B cell (primary cell): ENCODE results near the gene MED25. TPM values are rescaled to one million over a fixed set of nuclear protein-coding genes. Genes with fewer than 3 reads are reported as not detected.

ENCODE experiments used
- ATAC-seq: fragments of 200-7000 bp; cut with Tn5 transposase; one replicate; pipeline ENCODE4 v1.10.0; 2021; ENCODE audit warnings: low read depth, mild to moderate bottlenecking, moderate number of reproducible peaks, moderate library complexity
- CTCF ChIA-PET: fragments of 350-600 bp; sonication (Branson Sonifier 250); formaldehyde crosslinking; loops from one replicate; lab custom pipeline; 2021; ENCODE audit warnings: antibody characterized with exemption, inconsistent platforms; lab: Charles Lee
- POLR2A ChIA-PET: fragments of 350-600 bp; sonication (Branson Sonifier 250); formaldehyde crosslinking; loops from one replicate; lab custom pipeline; 2021; ENCODE audit warnings: antibody characterized with exemption; lab: Charles Lee
- DNase-seq: peaks from one replicate; pipeline ENCODE4 v3.0.0; 2013
- H2AFZ ChIP-seq: 2 replicates; pipeline ENCODE4 v1.6.1; 2012; ENCODE audit warnings: mild to moderate bottlenecking, low read depth, low read length; ENCODE audit not compliant: insufficient read depth, poor library complexity, severe bottlenecking
- H3K27ac ChIP-seq, 2 donors: 1 replicate in 1 of 2; 2 replicates in 1 of 2; pipeline ENCODE4 v1.5.1; 2012 to 2013; ENCODE audit warnings: low read length in 2 of 2, mild to moderate bottlenecking in 2 of 2, moderate library complexity in 1 of 2
- H3K27me3 ChIP-seq, 4 experiments: fragments of 200-600 bp in 1 of 4; sonication (generic) in 1 of 4; replicated peaks in 1 of 4; 1 replicate in 2 of 4; 2 replicates in 2 of 4; pipeline versions ENCODE4 v1.6.1 to v1.7.0; 2013 to 2016; ENCODE audit warnings: low read length in 3 of 4, mild to moderate bottlenecking in 2 of 4, mixed read lengths in 1 of 4, moderate library complexity in 1 of 4; ENCODE audit not compliant: insufficient read depth in 4 of 4, control insufficient read depth in 3 of 4; ENCODE audit errors: control extremely low read depth in 1 of 4
- H3K36me3 ChIP-seq, 2 experiments: replicated peaks in 1 of 2; 1 replicate in 1 of 2; 2 replicates in 1 of 2; pipeline versions ENCODE4 v1.6.1 to v1.7.1; 2013; ENCODE audit warnings: low read length in 1 of 2; ENCODE audit not compliant: insufficient read depth in 2 of 2, control insufficient read depth in 1 of 2; ENCODE audit errors: control extremely low read depth in 1 of 2, extremely low read depth in 1 of 2
- H3K4me1 ChIP-seq, 2 donors: fragments of 200-600 bp in 1 of 2; sonication (generic) in 1 of 2; 1 replicate in 1 of 2; 2 replicates in 1 of 2; pipeline versions ENCODE4 v1.5.1 to v1.6.1; 2013 to 2017; ENCODE audit warnings: low read length in 2 of 2; ENCODE audit not compliant: control insufficient read depth in 2 of 2, insufficient read depth in 2 of 2
- H3K4me2 ChIP-seq: replicated peaks from 2 replicates; pipeline ENCODE3; 2012; ENCODE audit warnings: mild to moderate bottlenecking, low read depth, low read length; ENCODE audit not compliant: poor library complexity, severe bottlenecking
- H3K4me3 ChIP-seq, 5 experiments: fragments of 200-600 bp in 1 of 5; sonication (generic) in 1 of 5; 1 replicate in 3 of 5; 2 replicates in 2 of 5; pipeline versions ENCODE4 v1.5.1 to v1.7.0; 2011 to 2016; ENCODE audit warnings: low read length in 4 of 5, mild to moderate bottlenecking in 4 of 5, low read depth in 2 of 5, control low read depth in 1 of 5, moderate library complexity in 1 of 5; ENCODE audit not compliant: insufficient read depth in 1 of 5; ENCODE audit errors: control extremely low read depth in 1 of 5, extremely low read depth in 1 of 5
- H3K79me2 ChIP-seq: fragments of 200-600 bp; sonication (generic); one replicate; pipeline ENCODE4 v1.6.0; 2016; ENCODE audit warnings: low read length; ENCODE audit not compliant: control insufficient read depth, insufficient read depth
- H3K9ac ChIP-seq: fragments of 200-600 bp; sonication (generic); 2 replicates; pipeline ENCODE4 v1.6.1; 2017; ENCODE audit warnings: mild to moderate bottlenecking, low read length, moderate library complexity
- H3K9me3 ChIP-seq, 3 donors: one replicate each; pipeline versions ENCODE4 v1.6.1 to v1.7.1; 2013; ENCODE audit warnings: low read length in 2 of 3; ENCODE audit not compliant: control insufficient read depth in 2 of 3, insufficient read depth in 1 of 3; ENCODE audit errors: control extremely low read depth in 1 of 3
- H4K20me1 ChIP-seq: 2 replicates; pipeline ENCODE4 v1.6.0; 2012; ENCODE audit warnings: mild to moderate bottlenecking, low read length; ENCODE audit not compliant: insufficient read depth, control insufficient read depth, poor library complexity, severe bottlenecking
- H3K27ac Mint-ChIP-seq: one replicate; pipeline ENCODE4 v1.8.0; 2021; ENCODE audit warnings: mixed read lengths
- H3K27me3 Mint-ChIP-seq: one replicate; pipeline ENCODE4 v1.8.0; 2021; ENCODE audit warnings: mixed read lengths
- H3K4me1 Mint-ChIP-seq: one replicate; pipeline ENCODE4 v1.8.0; 2021; ENCODE audit warnings: mixed read lengths
- H3K4me3 Mint-ChIP-seq: one replicate; pipeline ENCODE4 v1.8.0; 2021; ENCODE audit warnings: mixed read lengths
- H3K9me3 Mint-ChIP-seq: one replicate; pipeline ENCODE4 v1.8.0; 2022; ENCODE audit warnings: mixed read lengths; ENCODE audit not compliant: insufficient read depth
- CTCF ChIP-seq: fragments of 200-600 bp; IDR thresholded peaks from one replicate; pipeline ENCODE4 v1.8.0; 2022; ENCODE audit warnings: antibody characterized with exemption, mild to moderate bottlenecking
- EZH2 ChIP-seq: IDR thresholded peaks from 2 replicates; pipeline ENCODE4 v1.6.1; 2012; ENCODE audit warnings: borderline replicate concordance, low read depth, mild to moderate bottlenecking, moderate library complexity, low read length; ENCODE audit not compliant: insufficient read depth, poor library complexity, severe bottlenecking
- WGBS: methylation state at CpG from one replicate; pipeline ENCODE4 v1.1.5; 2013; ENCODE audit warnings: missing lambda C conversion rate; ENCODE audit not compliant: insufficient coverage; 5-methylcytosine and 5-hydroxymethylcytosine counted together
- intact Hi-C: fragments of 100-400 bp; cut with micrococcal nuclease; formaldehyde crosslinking; loops from one replicate; pipeline ENCODE4 v1.10.0; 2022
- polyA plus RNA-seq: library from polyadenylated mRNA; depleted of rRNA; stranded (reverse); fragments of >200 nt; gene quantifications from 2 replicates; pipeline ENCODE4 v1.2.3, GENCODE V29; 2012
- total RNA-seq, 2 donors: library from RNA; stranded (reverse); fragments of 120-200 nt in 1 of 2; gene quantifications; 1 replicate in 1 of 2; 2 replicates in 1 of 2; pipeline versions ENCODE4 v1.2.3 to v1.2.4, GENCODE V29; 2013 to 2022

MED25 gene
- total and polyA plus RNA-seq, 2 donors (not counting 1 experiment from before 2014, with no cell fraction given): 93.0 to 126 TPM

DNA sequence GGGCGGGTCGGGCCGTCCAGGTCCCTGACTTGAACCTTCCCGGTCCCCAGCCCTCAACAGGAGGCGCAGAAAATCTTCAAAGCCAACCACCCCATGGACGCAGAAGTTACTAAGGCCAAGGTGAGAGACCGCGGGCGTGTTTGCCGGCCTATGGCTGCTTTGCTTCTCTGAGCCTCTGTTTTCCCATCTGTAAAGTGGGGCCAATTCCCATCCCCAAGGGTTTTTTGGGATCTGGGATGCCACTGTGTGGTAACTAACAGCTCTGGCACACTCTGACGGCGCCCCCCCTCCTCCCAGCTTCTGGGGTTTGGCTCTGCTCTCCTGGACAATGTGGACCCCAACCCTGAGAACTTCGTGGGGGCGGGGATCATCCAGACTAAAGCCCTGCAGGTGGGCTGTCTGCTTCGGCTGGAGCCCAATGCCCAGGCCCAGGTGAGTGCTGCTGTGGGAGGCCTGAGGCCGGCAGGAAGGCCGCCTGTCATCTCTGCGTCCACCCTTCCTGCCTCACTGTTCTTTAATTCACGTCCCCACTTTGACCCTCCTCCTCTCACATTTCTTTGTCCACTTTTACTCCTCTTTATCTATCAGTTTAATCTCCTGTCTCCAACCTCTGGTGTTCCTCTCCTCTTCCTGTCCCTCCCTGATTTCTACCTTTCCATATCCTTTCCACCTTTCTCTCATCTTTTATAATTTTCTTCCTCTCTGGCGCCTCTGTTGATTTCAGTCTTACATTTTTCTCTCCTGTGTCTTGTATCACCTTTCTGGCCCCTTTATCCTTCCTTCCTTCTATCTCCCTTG lies 12.1 kb upstream of the MED25 start:
- 95% methylated on average over 20 of the region's 20 CpGs for WGBS
- no peaks in the 10 kb centered on the region for H3K27me3 Mint-ChIP-seq
- no peak for TF ChIP-seq EZH2
- no peak for TF ChIP-seq CTCF
- H3K4me3 Mint-ChIP-seq: no peak overlapping the region
- Histone ChIP-seq H3K27ac (peak overlapping the region in 1 of 2 donors; percentile 68), H3K4me2 (no peak overlapping the region), H3K9me3 (no peaks in the 10 kb centered on the region), H3K4me1 (peaks cover 22 to 37% of the 10 kb centered on the region in 2 donors), H4K20me1 (no peaks in the 10 kb centered on the region), H3K4me3 (no peak overlapping the region), H3K9ac (no peak overlapping the region), H2AFZ (no peak overlapping the region), H3K79me2 (peaks cover 3% of the 10 kb centered on the region), H3K36me3 (peaks cover 0 to 28% of the 10 kb centered on the region in 2 experiments), H3K27me3 (no peaks in the 10 kb centered on the region)
- ChIA-PET CTCF (no interaction called here), POLR2A (interaction anchor here (0.5 kb wide), 1 partner anchor 30 kb away, joined by 7 read pairs; no protein-coding TSS in a partner anchor)
- H3K9me3 Mint-ChIP-seq: no peaks in the 10 kb centered on the region
- DNase-seq (no peak), ATAC-seq (no peak)
- H3K27ac Mint-ChIP-seq: peak overlapping the region; percentile 50
- peaks cover 33% of the 10 kb centered on the region for H3K4me1 Mint-ChIP-seq
- intact Hi-C loops: loop anchor here (5.0 kb wide), 1 partner anchor 679 kb away; no protein-coding TSS in a partner anchor

DNA sequence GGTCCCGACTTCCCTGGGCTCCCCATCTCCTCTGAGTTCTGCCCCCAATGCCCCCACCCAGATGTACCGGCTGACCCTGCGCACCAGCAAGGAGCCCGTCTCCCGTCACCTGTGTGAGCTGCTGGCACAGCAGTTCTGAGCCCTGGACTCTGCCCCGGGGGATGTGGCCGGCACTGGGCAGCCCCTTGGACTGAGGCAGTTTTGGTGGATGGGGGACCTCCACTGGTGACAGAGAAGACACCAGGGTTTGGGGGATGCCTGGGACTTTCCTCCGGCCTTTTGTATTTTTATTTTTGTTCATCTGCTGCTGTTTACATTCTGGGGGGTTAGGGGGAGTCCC lies 11.5 kb upstream of the MED25 start:
- 90% methylated on average over 2 of the region's 8 CpGs for WGBS
- Histone ChIP-seq H2AFZ (no peak overlapping the region), H3K27ac (peak overlapping the region; percentile 16 to 68), H3K4me2 (no peak overlapping the region), H3K9ac (no peak overlapping the region), H4K20me1 (no peaks in the 10 kb centered on the region), H3K36me3 (peaks cover 0 to 24% of the 10 kb centered on the region in 2 experiments), H3K4me3 (no peak overlapping the region), H3K27me3 (no peaks in the 10 kb centered on the region), H3K4me1 (peaks cover 22 to 37% of the 10 kb centered on the region in 2 donors), H3K9me3 (no peaks in the 10 kb centered on the region), H3K79me2 (peaks cover 3% of the 10 kb centered on the region)
- intact Hi-C loops: loop anchor here (5.0 kb wide), 1 partner anchor 679 kb away; no protein-coding TSS in a partner anchor
- Mint-ChIP-seq H3K9me3 (no peaks in the 10 kb centered on the region), H3K27me3 (no peaks in the 10 kb centered on the region), H3K4me1 (peaks cover 33% of the 10 kb centered on the region), H3K27ac (peak overlapping the region; percentile 50), H3K4me3 (no peak overlapping the region)
- CTCF ChIA-PET: no interaction called here
- ATAC-seq (no peak), DNase-seq (no peak)
- no peak for TF ChIP-seq EZH2
- TF ChIP-seq CTCF: no peak
- POLR2A ChIA-PET: interaction anchor here (1.4 kb wide), 1 partner anchor 63 kb away, joined by 6 read pairs; no protein-coding TSS in a partner anchor
